DOHH2 (cell line): Measurements from ENCODE around the gene SOWAHC.

Source experiments
- H3F3A ChIP-seq: fragments of 200-600 bp; sonication (generic), shearing (Covaris generic); 2 replicates; pipeline ENCODE4 v1.6.0; 2016; ENCODE audit warnings: antibody characterized with exemption, mild to moderate bottlenecking; ENCODE audit not compliant: control insufficient read depth, insufficient read depth
- H3K27ac ChIP-seq: fragments of 200-600 bp; sonication (generic); 2 replicates; pipeline ENCODE4 v1.5.1; 2014; ENCODE audit warnings: low read depth, mild to moderate bottlenecking, low read length, moderate library complexity
- H3K27me3 ChIP-seq: fragments of 200-600 bp; sonication (generic); 2 replicates; pipeline ENCODE4 v1.6.1; 2014; ENCODE audit warnings: mild to moderate bottlenecking, low read length, mixed read lengths; ENCODE audit not compliant: control insufficient read depth
- H3K36me3 ChIP-seq: fragments of 200-600 bp; sonication (generic); 2 replicates; pipeline ENCODE4 v1.6.1; 2014; ENCODE audit warnings: mild to moderate bottlenecking, low read length, moderate library complexity, mixed read lengths; ENCODE audit not compliant: control insufficient read depth
- H3K4me1 ChIP-seq: fragments of 200-600 bp; sonication (generic); 2 replicates; pipeline ENCODE4 v1.6.1; 2014; ENCODE audit warnings: mild to moderate bottlenecking, low read length, mixed read lengths; ENCODE audit not compliant: control insufficient read depth
- H3K4me2 ChIP-seq: fragments of 200-600 bp; sonication (generic); 2 replicates; pipeline ENCODE4 v1.6.0; 2014; ENCODE audit warnings: mild to moderate bottlenecking, low read length, moderate library complexity
- H3K4me3 ChIP-seq: fragments of 200-600 bp; sonication (generic); 2 replicates; pipeline ENCODE4 v1.5.1; 2014; ENCODE audit warnings: mild to moderate bottlenecking, low read length, mixed read lengths
- H3K79me2 ChIP-seq: fragments of 200-600 bp; sonication (generic); 2 replicates; pipeline ENCODE4 v1.6.1; 2014; ENCODE audit warnings: mild to moderate bottlenecking, low read length, mixed read lengths; ENCODE audit not compliant: control insufficient read depth
- H3K9me2 ChIP-seq: fragments of 200-600 bp; sonication (generic); replicated peaks from 2 replicates; pipeline ENCODE4 v1.6.1; 2014; ENCODE audit warnings: mild to moderate bottlenecking, low read length, mixed read lengths; ENCODE audit not compliant: control insufficient read depth
- H3K9me3 ChIP-seq: fragments of 200-600 bp; sonication (generic); 2 replicates; pipeline ENCODE4 v1.6.1; 2014; ENCODE audit warnings: antibody characterized with exemption, low read length, mixed read lengths; ENCODE audit not compliant: control insufficient read depth, insufficient read depth
- H4K20me1 ChIP-seq: fragments of 200-600 bp; sonication (generic); 2 replicates; pipeline ENCODE4 v1.6.0; 2014; ENCODE audit warnings: low read depth, mild to moderate bottlenecking, antibody characterized with exemption, low read length, moderate library complexity; ENCODE audit not compliant: control insufficient read depth, insufficient read depth
- EZH2phosphoT487 ChIP-seq: fragments of 200-600 bp; sonication (generic); IDR thresholded peaks from 2 replicates; pipeline ENCODE4 v1.6.1; 2017; ENCODE audit warnings: borderline replicate concordance, mild to moderate bottlenecking, antibody characterized with exemption, low read length, moderate library complexity, mixed read lengths
- TF ChIP-seq, protein P1 (sequence below): fragments of 200-600 bp; sonication (generic); IDR thresholded peaks from one replicate; pipeline ENCODE4 v1.5.1; 2014; ENCODE audit warnings: antibody characterized with exemption, mild to moderate bottlenecking, low read depth, low read length; ENCODE audit not compliant: poor library complexity, severe bottlenecking

SOWAHC gene

DNA sequence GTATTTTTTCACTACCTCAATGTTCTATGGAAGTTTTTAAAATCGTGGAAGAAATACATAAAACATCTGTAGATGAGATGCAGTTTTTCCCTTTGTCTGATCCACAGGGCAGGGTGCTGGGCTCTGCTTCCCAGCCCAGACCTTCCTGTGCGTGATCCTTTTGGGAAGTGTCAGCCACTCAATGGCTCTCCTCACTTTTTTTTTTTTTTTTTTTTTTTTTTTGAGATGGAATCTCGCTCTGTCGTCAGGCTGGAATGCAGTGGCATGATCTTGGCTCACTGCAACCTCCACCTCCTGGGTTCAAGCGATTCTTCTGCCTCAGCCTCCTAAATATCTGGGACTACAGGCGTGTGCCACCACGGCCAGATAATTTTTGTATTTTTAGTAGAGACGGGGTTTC, 32.8 kb downstream of the SOWAHC start:
- TF ChIP-seq EZH2phosphoT487 = no peak
- TF ChIP-seq, protein P1, sequence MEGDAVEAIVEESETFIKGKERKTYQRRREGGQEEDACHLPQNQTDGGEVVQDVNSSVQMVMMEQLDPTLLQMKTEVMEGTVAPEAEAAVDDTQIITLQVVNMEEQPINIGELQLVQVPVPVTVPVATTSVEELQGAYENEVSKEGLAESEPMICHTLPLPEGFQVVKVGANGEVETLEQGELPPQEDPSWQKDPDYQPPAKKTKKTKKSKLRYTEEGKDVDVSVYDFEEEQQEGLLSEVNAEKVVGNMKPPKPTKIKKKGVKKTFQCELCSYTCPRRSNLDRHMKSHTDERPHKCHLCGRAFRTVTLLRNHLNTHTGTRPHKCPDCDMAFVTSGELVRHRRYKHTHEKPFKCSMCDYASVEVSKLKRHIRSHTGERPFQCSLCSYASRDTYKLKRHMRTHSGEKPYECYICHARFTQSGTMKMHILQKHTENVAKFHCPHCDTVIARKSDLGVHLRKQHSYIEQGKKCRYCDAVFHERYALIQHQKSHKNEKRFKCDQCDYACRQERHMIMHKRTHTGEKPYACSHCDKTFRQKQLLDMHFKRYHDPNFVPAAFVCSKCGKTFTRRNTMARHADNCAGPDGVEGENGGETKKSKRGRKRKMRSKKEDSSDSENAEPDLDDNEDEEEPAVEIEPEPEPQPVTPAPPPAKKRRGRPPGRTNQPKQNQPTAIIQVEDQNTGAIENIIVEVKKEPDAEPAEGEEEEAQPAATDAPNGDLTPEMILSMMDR = no peak
- Histone ChIP-seq H3K4me2 (no peak overlapping the region), H3K9me2 (no peaks in the 10 kb centered on the region), H3K79me2 (no peaks in the 10 kb centered on the region), H3K9me3 (no peaks in the 10 kb centered on the region), H4K20me1 (no peaks in the 10 kb centered on the region), H3K27me3 (no peaks in the 10 kb centered on the region), H3K27ac (no peak overlapping the region), H3K36me3 (no peaks in the 10 kb centered on the region), H3K4me1 (no peaks in the 10 kb centered on the region), H3K4me3 (no peak overlapping the region), H3F3A (no peaks in the 10 kb centered on the region)

DNA sequence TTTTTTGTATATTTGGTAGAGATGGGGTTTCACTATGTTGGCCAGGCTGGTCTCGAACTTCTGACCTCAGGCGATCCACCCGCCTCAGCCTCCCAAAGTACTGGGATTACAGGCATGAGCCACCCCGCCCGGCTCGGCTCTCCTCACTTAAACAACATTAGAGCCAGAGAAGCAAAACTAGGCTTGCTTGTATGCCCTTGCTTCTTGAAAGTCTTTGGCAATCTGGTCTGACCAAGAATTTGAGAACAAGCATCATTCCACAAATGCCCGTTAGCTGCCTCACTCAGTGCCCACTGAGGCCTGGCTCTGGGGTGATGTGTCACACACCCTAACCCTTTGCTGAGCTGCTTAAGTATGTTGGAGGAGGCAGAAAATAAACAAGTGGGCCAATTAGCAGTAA, 33.5 kb downstream of the SOWAHC start:
- H3F3A ChIP-seq = no peaks in the 10 kb centered on the region
- TF ChIP-seq, protein P1 = no peak
- no peak for TF ChIP-seq EZH2phosphoT487
- H3K9me3 ChIP-seq = no peaks in the 10 kb centered on the region
- H3K9me2 ChIP-seq = no peaks in the 10 kb centered on the region
- H3K4me3 ChIP-seq = no peak overlapping the region
- no peak overlapping the region for H3K27ac ChIP-seq
- H3K4me2 ChIP-seq = no peak overlapping the region
- no peaks in the 10 kb centered on the region for H3K27me3 ChIP-seq
- H4K20me1 ChIP-seq = no peaks in the 10 kb centered on the region
- H3K79me2 ChIP-seq = no peaks in the 10 kb centered on the region
- no peaks in the 10 kb centered on the region for H3K36me3 ChIP-seq
- H3K4me1 ChIP-seq = no peaks in the 10 kb centered on the region

DNA sequence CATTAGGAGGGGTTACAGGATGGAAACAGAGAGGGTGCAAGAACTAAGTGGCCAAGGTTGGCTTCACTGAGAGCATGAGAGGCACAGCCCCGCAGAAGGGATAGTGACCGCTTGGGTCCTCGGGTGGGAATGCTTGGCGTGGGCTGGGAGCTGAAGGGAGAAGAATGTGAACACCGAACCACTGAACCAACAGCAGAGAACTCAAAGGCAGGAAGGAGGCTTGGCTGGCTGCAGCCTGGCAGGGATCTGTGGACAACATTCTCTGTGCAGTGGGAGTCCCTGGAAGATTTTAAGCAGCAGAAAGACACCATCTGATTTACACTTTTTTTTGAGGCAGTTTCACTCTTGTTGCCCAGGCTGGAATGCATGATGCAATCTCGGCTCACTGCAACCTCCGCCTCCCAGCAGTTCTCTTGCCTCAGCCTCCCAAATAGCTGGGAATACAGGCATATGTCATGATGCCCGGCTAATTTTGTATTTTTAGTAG, 33.9 kb downstream of the SOWAHC start:
- TF ChIP-seq, protein P1 = no peak
- TF ChIP-seq EZH2phosphoT487 = no peak
- Histone ChIP-seq H3K4me3 (no peak overlapping the region), H3K79me2 (no peaks in the 10 kb centered on the region), H3K9me3 (no peaks in the 10 kb centered on the region), H3K27ac (no peak overlapping the region), H3K9me2 (no peaks in the 10 kb centered on the region), H3F3A (no peaks in the 10 kb centered on the region), H3K4me1 (no peaks in the 10 kb centered on the region), H3K36me3 (no peaks in the 10 kb centered on the region), H3K27me3 (no peaks in the 10 kb centered on the region), H4K20me1 (no peaks in the 10 kb centered on the region), H3K4me2 (no peak overlapping the region)
